SHP77 treated with DMSO at 0.1 percent for 48 hours (cell line): Measurements from ENCODE around the gene CEMIP.
A peak's percentile ranks its signal among the peaks of the same experiment; 100 is the strongest.

Source experiments
- DNase-seq: peaks from one replicate; lab custom pipeline; 2025; lab: John Stamatoyannopoulos, UW

The CEMIP gene

GRCh38 chr15:80850941-80851451 lies 71.8 kb downstream of the CEMIP start:
- DNase-seq, result no peak

GRCh38 chr15:80852676-80853075 lies 73.5 kb downstream of the CEMIP start:
- DNase-seq, result no peak

- no peak for DNase-seq
Observed at GRCh38 chr15:80854104-80854503, 74.9 kb downstream of the CEMIP start.

- no peak for DNase-seq
Observed at GRCh38 chr15:80855206-80855605, 76.0 kb downstream of the CEMIP start.

GRCh38 chr15:80856400-80856799 lies 77.2 kb downstream of the CEMIP start:
- DNase-seq, result no peak

- peak; percentile 62 for DNase-seq
Observed at GRCh38 chr15:80856809-80857377, 77.7 kb downstream of the CEMIP start.

- DNase-seq, result no peak
Observed at GRCh38 chr15:80861731-80862170, 82.6 kb downstream of the CEMIP start.

GRCh38 chr15:80864666-80865065 lies 85.5 kb downstream of the CEMIP start:
- no peak for DNase-seq

- no peak for DNase-seq
Observed at GRCh38 chr15:80866936-80867335, 87.8 kb downstream of the CEMIP start.

- DNase-seq, result no peak
Observed at GRCh38 chr15:80870366-80870765, 91.2 kb downstream of the CEMIP start.

GRCh38 chr15:80870893-80871292 lies 91.7 kb downstream of the CEMIP start:
- DNase-seq, result no peak

- no peak for DNase-seq
Observed at GRCh38 chr15:80871858-80872257, 92.7 kb downstream of the CEMIP start.

GRCh38 chr15:80873366-80873952 lies 94.3 kb downstream of the CEMIP start:
- DNase-seq, result no peak

GRCh38 chr15:80875568-80876347 lies 96.6 kb downstream of the CEMIP start:
- DNase-seq, result no peak

- DNase-seq, result no peak
Observed at GRCh38 chr15:80876348-80876674, 97.1 kb downstream of the CEMIP start.

- no peak for DNase-seq
Observed at GRCh38 chr15:80878242-80878866, 99.2 kb downstream of the CEMIP start.

- DNase-seq, result no peak
Observed at GRCh38 chr15:80878867-80879250, 99.7 kb downstream of the CEMIP start.

GRCh38 chr15:80880086-80880485 lies 100.9 kb downstream of the CEMIP start:
- DNase-seq, result no peak

- DNase-seq, result no peak
Observed at GRCh38 chr15:80883641-80884040, 104.5 kb downstream of the CEMIP start.

- no peak for DNase-seq
Observed at GRCh38 chr15:80885016-80885579, 105.9 kb downstream of the CEMIP start.

GRCh38 chr15:80887148-80887547 lies 108.0 kb downstream of the CEMIP start:
- DNase-seq, result no peak

GRCh38 chr15:80888846-80889245 lies 109.7 kb downstream of the CEMIP start:
- no peak for DNase-seq
